ENCODE measurements around the gene SF1. TPM values are rescaled to one million over a fixed set of nuclear protein-coding genes. Genes with fewer than 3 reads are reported as not detected.

The SF1 gene
- total RNA-seq, 1 donor from 2014 or later: 450 TPM

DNA sequence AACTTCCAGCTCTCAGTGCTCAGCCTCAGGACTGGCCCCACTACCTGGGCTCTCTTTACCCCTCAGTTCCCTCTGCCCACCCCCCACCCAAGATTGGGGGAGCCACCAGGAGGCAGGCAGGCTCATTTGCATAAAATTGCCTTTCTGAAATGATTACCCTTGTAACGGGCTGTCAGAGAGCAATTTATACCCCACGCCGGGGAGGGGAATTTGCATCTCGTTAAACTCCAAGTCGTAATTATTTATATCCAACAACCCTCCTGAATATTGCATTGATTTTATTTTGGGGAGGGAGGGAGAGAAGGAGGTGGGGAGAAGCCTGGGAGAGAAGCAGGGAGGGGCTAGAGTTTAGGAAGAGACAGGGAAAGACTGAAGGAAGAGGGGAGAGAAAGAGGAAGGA, 63.7 kb downstream of the SF1 start:
- no peaks in the 10 kb centered on the region for H3K9me3 Mint-ChIP-seq
- no peak for DNase-seq (ENCODE audit: extremely low spot score, unreplicated experiment)
- TF ChIP-seq, protein P1, sequence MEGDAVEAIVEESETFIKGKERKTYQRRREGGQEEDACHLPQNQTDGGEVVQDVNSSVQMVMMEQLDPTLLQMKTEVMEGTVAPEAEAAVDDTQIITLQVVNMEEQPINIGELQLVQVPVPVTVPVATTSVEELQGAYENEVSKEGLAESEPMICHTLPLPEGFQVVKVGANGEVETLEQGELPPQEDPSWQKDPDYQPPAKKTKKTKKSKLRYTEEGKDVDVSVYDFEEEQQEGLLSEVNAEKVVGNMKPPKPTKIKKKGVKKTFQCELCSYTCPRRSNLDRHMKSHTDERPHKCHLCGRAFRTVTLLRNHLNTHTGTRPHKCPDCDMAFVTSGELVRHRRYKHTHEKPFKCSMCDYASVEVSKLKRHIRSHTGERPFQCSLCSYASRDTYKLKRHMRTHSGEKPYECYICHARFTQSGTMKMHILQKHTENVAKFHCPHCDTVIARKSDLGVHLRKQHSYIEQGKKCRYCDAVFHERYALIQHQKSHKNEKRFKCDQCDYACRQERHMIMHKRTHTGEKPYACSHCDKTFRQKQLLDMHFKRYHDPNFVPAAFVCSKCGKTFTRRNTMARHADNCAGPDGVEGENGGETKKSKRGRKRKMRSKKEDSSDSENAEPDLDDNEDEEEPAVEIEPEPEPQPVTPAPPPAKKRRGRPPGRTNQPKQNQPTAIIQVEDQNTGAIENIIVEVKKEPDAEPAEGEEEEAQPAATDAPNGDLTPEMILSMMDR (conservative IDR thresholded peaks at IDR 0.05): no peak
- H3K36me3 Mint-ChIP-seq: no peaks in the 10 kb centered on the region
- peaks cover 19% of the 10 kb centered on the region for H3K4me1 Mint-ChIP-seq (ENCODE audit: unreplicated experiment)
- peak overlapping the region; percentile 47 for H3K4me3 Mint-ChIP-seq
- H3K27ac Mint-ChIP-seq: no peak overlapping the region
- H3K27me3 Mint-ChIP-seq: peaks cover 89% of the 10 kb centered on the region

Other genes with a start within 250 kb of the SF1 start
- 0.59 and 0.65 TPM in 2 replicates for gene SLC22A11, start 222.6 kb downstream of the SF1 start, total RNA-seq (ENCODE audit: low replicate concordance)
- not detected in 2 replicates for gene SLC22A12, start 187.3 kb downstream of the SF1 start, total RNA-seq (ENCODE audit: low replicate concordance)
- 12.7 and 22.1 TPM in 2 replicates for gene NRXN2, start 55.3 kb downstream of the SF1 start, total RNA-seq (ENCODE audit: low replicate concordance)
- 3.0 and 11.7 TPM in 2 replicates for gene RASGRP2, start 34.4 kb downstream of the SF1 start, total RNA-seq (ENCODE audit: low replicate concordance)
- 2.0 and 239 TPM in 2 replicates for gene PYGM, start 18.6 kb downstream of the SF1 start, total RNA-seq (ENCODE audit: low replicate concordance)
- 8.6 and 20.2 TPM in 2 replicates for gene MAP4K2, start 24.7 kb upstream of the SF1 start, total RNA-seq (ENCODE audit: low replicate concordance)
- 35.5 and 50.6 TPM in 2 replicates for gene MEN1, start 32.0 kb upstream of the SF1 start, total RNA-seq (ENCODE audit: low replicate concordance)
- 20.1 and 47.7 TPM in 2 replicates for gene CDC42BPG, start 66.1 kb upstream of the SF1 start, total RNA-seq (ENCODE audit: low replicate concordance)
- 86.6 and 121 TPM in 2 replicates for gene EHD1, start 100.1 kb upstream of the SF1 start, total RNA-seq (ENCODE audit: low replicate concordance)
- 26.8 and 30.8 TPM in 2 replicates for gene ATG2A, start 138.7 kb upstream of the SF1 start, total RNA-seq (ENCODE audit: low replicate concordance)
- gene PPP2R5B, start 146.1 kb upstream of the SF1 start, total RNA-seq (ENCODE audit: low replicate concordance): 14.8 and 19.4 TPM in 2 replicates
- gene GPHA2, start 157.4 kb upstream of the SF1 start, total RNA-seq (ENCODE audit: low replicate concordance): 0.85 TPM in 1 of 2 replicates, not detected in the other
- gene MAJIN, start 193.6 kb upstream of the SF1 start, total RNA-seq (ENCODE audit: low replicate concordance): not detected in 2 replicates
- 1.0 TPM in 2 replicates for gene BATF2, start 218.4 kb upstream of the SF1 start, total RNA-seq (ENCODE audit: low replicate concordance)
- 63.0 and 65.8 TPM in 2 replicates for gene ARL2, start 235.6 kb upstream of the SF1 start, total RNA-seq (ENCODE audit: low replicate concordance)
- gene SNX15, start 248.9 kb upstream of the SF1 start, total RNA-seq (ENCODE audit: low replicate concordance): 21.3 and 25.3 TPM in 2 replicates

Data from type B pancreatic cell (in vitro differentiated cells).